H9 (cell line): ENCODE measurements around the gene USF3. TPM values are rescaled to one million over a fixed set of nuclear protein-coding genes. Genes with fewer than 3 reads are reported as not detected.
A peak's percentile ranks its signal among the peaks of the same experiment; 100 is the strongest.

ENCODE experiments used
- DNase-seq: peaks from one replicate; pipeline ENCODE4 v3.0.0-alpha.2; 2017
- H2AFZ ChIP-seq: one replicate; pipeline ENCODE4 v1.6.1; 2013; ENCODE audit warnings: mild to moderate bottlenecking, low read length, control low read depth, moderate library complexity
- H2AK5ac ChIP-seq: 2 replicates; pipeline ENCODE4 v1.6.1; 2013; ENCODE audit warnings: low read length, control low read depth, mixed read lengths; ENCODE audit not compliant: insufficient read length
- H2BK120ac ChIP-seq: one replicate; pipeline ENCODE4 v1.6.1; 2013; ENCODE audit warnings: low read depth, mild to moderate bottlenecking, low read length, control low read depth, inconsistent platforms; ENCODE audit not compliant: poor library complexity, severe bottlenecking
- H2BK12ac ChIP-seq: 2 replicates; pipeline ENCODE4 v1.6.1; 2013; ENCODE audit warnings: low read length, control low read depth, mixed read lengths, low read depth; ENCODE audit not compliant: insufficient read length
- H2BK15ac ChIP-seq: 2 replicates; pipeline ENCODE4 v1.6.1; 2013; ENCODE audit warnings: low read depth, low read length, control low read depth
- H2BK20ac ChIP-seq: one replicate; pipeline ENCODE4 v1.6.1; 2013; ENCODE audit warnings: low read depth, mild to moderate bottlenecking, low read length, control low read depth, inconsistent platforms; ENCODE audit not compliant: poor library complexity, severe bottlenecking
- H2BK5ac ChIP-seq: 2 replicates; pipeline ENCODE4 v1.6.1; 2013; ENCODE audit warnings: low read length, control low read depth, mixed read lengths; ENCODE audit not compliant: insufficient read length
- H3K14ac ChIP-seq: 2 replicates; pipeline ENCODE4 v1.6.1; 2013; ENCODE audit warnings: low read length, control low read depth; ENCODE audit not compliant: insufficient read depth
- H3K18ac ChIP-seq: 2 replicates; pipeline ENCODE4 v1.6.1; 2013; ENCODE audit warnings: low read depth, mild to moderate bottlenecking, mixed read lengths, low read length, control low read depth; ENCODE audit not compliant: insufficient read length
- H3K23ac ChIP-seq: 2 replicates; pipeline ENCODE4 v1.6.1; 2013; ENCODE audit warnings: low read length, control low read depth, mixed read lengths, low read depth; ENCODE audit not compliant: insufficient read length
- H3K23me2 ChIP-seq: 2 replicates; pipeline ENCODE4 v1.6.1; 2013; ENCODE audit warnings: low read depth, mild to moderate bottlenecking, mixed read lengths, low read length, control low read depth; ENCODE audit not compliant: insufficient read length, poor library complexity, severe bottlenecking
- H3K27ac ChIP-seq: 2 replicates; pipeline ENCODE4 v1.5.1; 2013; ENCODE audit warnings: low read length, control low read depth, mixed read lengths, low read depth; ENCODE audit not compliant: insufficient read length
- H3K27me3 ChIP-seq: 2 replicates; pipeline ENCODE4 v1.6.1; 2013; ENCODE audit warnings: low read length, control low read depth, inconsistent platforms; ENCODE audit not compliant: insufficient read depth
- H3K4ac ChIP-seq: 2 replicates; pipeline ENCODE4 v1.6.1; 2013; ENCODE audit warnings: low read depth, mild to moderate bottlenecking, control low read depth, inconsistent platforms, low read length, moderate library complexity
- H3K4me1 ChIP-seq: 2 replicates; pipeline ENCODE4 v1.6.1; 2013; ENCODE audit warnings: low read length, control low read depth, inconsistent platforms; ENCODE audit not compliant: insufficient read depth
- H3K4me2 ChIP-seq: 2 replicates; pipeline ENCODE4 v1.6.1; 2013; ENCODE audit warnings: low read length, control low read depth, mixed read lengths; ENCODE audit not compliant: insufficient read length, insufficient read depth
- H3K56ac ChIP-seq: 2 replicates; pipeline ENCODE4 v1.6.1; 2013; ENCODE audit warnings: low read depth, mild to moderate bottlenecking, mixed read lengths, low read length, control low read depth; ENCODE audit not compliant: insufficient read length
- H3K79me1 ChIP-seq: 2 replicates; pipeline ENCODE4 v1.6.1; 2013; ENCODE audit warnings: low read depth, mild to moderate bottlenecking, moderate library complexity, low read length, control low read depth, inconsistent platforms; ENCODE audit not compliant: insufficient read depth, poor library complexity, severe bottlenecking
- H3K79me2 ChIP-seq: 2 replicates; pipeline ENCODE4 v1.6.1; 2013; ENCODE audit warnings: low read length, control low read depth, inconsistent platforms; ENCODE audit not compliant: insufficient read depth
- H3K9ac ChIP-seq: 2 replicates; pipeline ENCODE4 v1.6.1; 2013; ENCODE audit warnings: low read length, control low read depth, mixed read lengths; ENCODE audit not compliant: insufficient read length; ENCODE audit errors: extremely low read depth
- H3K9me3 ChIP-seq: one replicate; pipeline ENCODE4 v1.6.1; 2013; ENCODE audit warnings: low read depth, low read length, inconsistent platforms; ENCODE audit not compliant: control insufficient read depth
- H3T11ph ChIP-seq: one replicate; pipeline ENCODE4 v1.6.1; 2013; ENCODE audit warnings: mild to moderate bottlenecking, low read length, control low read depth, inconsistent platforms
- H4K20me1 ChIP-seq: one replicate; pipeline ENCODE4 v1.6.1; 2013; ENCODE audit not compliant: control insufficient read depth, insufficient read length, insufficient read depth
- H4K5ac ChIP-seq: 2 replicates; pipeline ENCODE4 v1.6.1; 2013; ENCODE audit warnings: low read depth, mild to moderate bottlenecking, mixed read lengths, low read length, control low read depth; ENCODE audit not compliant: insufficient read length
- H4K8ac ChIP-seq: replicated peaks from 2 replicates; pipeline ENCODE4 v1.6.1; 2013; ENCODE audit warnings: low read length, control low read depth, mixed read lengths, low read depth; ENCODE audit not compliant: insufficient read length
- H4K91ac ChIP-seq: 2 replicates; pipeline ENCODE4 v1.6.1; 2013; ENCODE audit warnings: low read depth, mild to moderate bottlenecking, moderate library complexity, mixed read lengths, low read length, control low read depth; ENCODE audit not compliant: insufficient read length
- H3K27ac Mint-ChIP-seq, 3 experiments: 2 replicates in 2 of 3; 3 replicates in 1 of 3; pipeline ENCODE4 v1.8.0; 2020 to 2021; ENCODE audit warnings: mixed read lengths in 3 of 3, mild to moderate bottlenecking in 1 of 3, moderate library complexity in 1 of 3
- H3K27me3 Mint-ChIP-seq: 2 replicates; pipeline ENCODE4 v1.8.0; 2021; ENCODE audit warnings: low read depth, mild to moderate bottlenecking, moderate library complexity, mixed read lengths
- H3K36me3 Mint-ChIP-seq, 3 experiments: 2 replicates in 2 of 3; 3 replicates in 1 of 3; pipeline ENCODE4 v1.8.0; 2020 to 2021; ENCODE audit warnings: low read depth in 3 of 3, mixed read lengths in 3 of 3; ENCODE audit not compliant: insufficient read depth in 1 of 3
- H3K4me1 Mint-ChIP-seq, 2 experiments: 2 replicates each; pipeline ENCODE4 v1.8.0; 2020; ENCODE audit warnings: mixed read lengths in 2 of 2
- H3K4me3 Mint-ChIP-seq, 2 experiments: 2 replicates in 1 of 2; 3 replicates in 1 of 2; pipeline ENCODE4 v1.8.0; 2020 to 2021; ENCODE audit warnings: mild to moderate bottlenecking in 2 of 2, mixed read lengths in 2 of 2, moderate library complexity in 1 of 2
- H3K9me3 Mint-ChIP-seq, 2 experiments: 2 replicates in 1 of 2; 3 replicates in 1 of 2; pipeline ENCODE4 v1.8.0; 2020; ENCODE audit warnings: mild to moderate bottlenecking in 2 of 2, mixed read lengths in 2 of 2, moderate library complexity in 1 of 2
- WGBS: extraction: QIAGEN DNeasy Blood & Tissue Kit; methylation state at CpG from one replicate; pipeline ENCODE4 v1.1.7; 2013; ENCODE audit warnings: missing lambda C conversion rate, low lambda C conversion rate, mixed read lengths; ENCODE audit not compliant: insufficient read length; ENCODE audit errors: extremely low coverage; 5-methylcytosine and 5-hydroxymethylcytosine counted together
- total RNA-seq: library from RNA; stranded (reverse); gene quantifications from 2 replicates; pipeline ENCODE4 v1.2.1, GENCODE V29; 2021
- TF ChIP-seq, protein P1 (sequence below): fragments of 200-600 bp; sonication (generic); conservative IDR thresholded peaks from 3 replicates; pipeline ENCODE4 v1.8.0; 2021; ENCODE audit warnings: antibody characterized with exemption, mild to moderate bottlenecking

USF3 gene
- total RNA-seq, 1 experiment from 2014 or later: 13.8 TPM

DNA sequence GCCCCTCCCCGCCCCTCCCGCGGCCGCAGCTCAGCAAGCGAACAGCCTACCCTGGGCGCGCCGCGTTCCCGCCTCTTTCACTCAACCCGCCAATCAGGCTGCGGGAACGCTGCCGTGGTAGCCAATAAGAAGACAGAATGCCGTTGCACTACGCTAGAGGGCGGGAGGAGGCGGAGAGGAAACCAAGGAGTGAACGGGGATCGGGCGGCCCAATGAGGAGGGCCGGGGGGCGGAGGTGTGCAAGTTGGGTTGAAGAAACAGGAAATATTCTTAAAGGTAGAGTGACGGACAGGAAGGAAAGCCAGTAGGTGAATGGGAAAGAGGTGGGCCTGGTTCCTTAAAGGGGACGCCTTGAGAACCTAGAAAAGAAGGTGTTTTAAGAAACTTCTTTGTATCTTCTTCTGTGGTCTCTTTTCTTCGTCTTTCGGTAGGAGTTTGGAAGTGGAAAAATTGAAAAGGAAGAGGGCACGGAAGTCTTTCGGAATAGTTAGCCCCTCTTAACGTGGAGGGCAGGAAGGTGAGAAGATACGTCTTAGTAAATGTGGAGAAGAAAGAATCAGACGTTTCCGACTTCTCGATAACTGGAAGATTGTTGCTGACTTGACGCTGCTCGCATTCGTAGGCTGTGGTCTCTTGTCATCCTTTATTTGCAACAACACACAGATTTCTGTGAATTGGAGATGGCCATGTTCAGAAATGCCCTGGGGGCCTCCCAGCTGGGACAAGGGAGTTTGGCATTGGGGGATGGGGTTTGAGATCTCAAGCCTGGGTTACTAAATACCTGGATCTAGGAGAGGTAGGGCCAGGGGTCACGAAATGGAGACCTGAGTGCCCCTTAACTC, 437 bp upstream of the USF3 start:
- H3K4me1 Mint-ChIP-seq: peaks cover 12% of the 10 kb centered on the region in 2 experiments
- peaks cover 0 to 1% (median 0%) of the 10 kb centered on the region in 3 experiments; a peak in 2 of 7 replicates for H3K36me3 Mint-ChIP-seq
- Histone ChIP-seq H3K4ac (no peak overlapping the region), H2BK5ac (no peak overlapping the region), H3K18ac (no peak overlapping the region), H2AK5ac (no peak overlapping the region), H3K79me1 (no peaks in the 10 kb centered on the region), H2BK15ac (no peak overlapping the region), H3K56ac (no peak overlapping the region), H4K20me1 (no peaks in the 10 kb centered on the region), H2BK20ac (no peak overlapping the region), H2AFZ (peak overlapping the region; percentile 95), H3T11ph (no peak overlapping the region), H4K91ac (no peak overlapping the region), H3K79me2 (no peaks in the 10 kb centered on the region; the same call in 1 of the 2 replicates), H2BK12ac (no peak overlapping the region), H3K9me3 (no peaks in the 10 kb centered on the region), H3K9ac (peak overlapping the region; percentile 81), H3K4me2 (peak overlapping the region; percentile 83), H3K27me3 (no peaks in the 10 kb centered on the region), H3K23ac (no peak overlapping the region), H4K5ac (no peak overlapping the region), H3K23me2 (peaks cover 6% of the 10 kb centered on the region), H3K27ac (no peak overlapping the region), H3K4me1 (no peaks in the 10 kb centered on the region), H3K14ac (no peak overlapping the region), H4K8ac (no peak overlapping the region), H2BK120ac (no peak overlapping the region)
- H3K4me3 Mint-ChIP-seq: no peak overlapping the region
- no CpG with 5 or more reads among the region's 38 CpGs for WGBS
- peak; percentile 100 for DNase-seq
- H3K27me3 Mint-ChIP-seq: no peaks in the 10 kb centered on the region
- TF ChIP-seq, protein P1, sequence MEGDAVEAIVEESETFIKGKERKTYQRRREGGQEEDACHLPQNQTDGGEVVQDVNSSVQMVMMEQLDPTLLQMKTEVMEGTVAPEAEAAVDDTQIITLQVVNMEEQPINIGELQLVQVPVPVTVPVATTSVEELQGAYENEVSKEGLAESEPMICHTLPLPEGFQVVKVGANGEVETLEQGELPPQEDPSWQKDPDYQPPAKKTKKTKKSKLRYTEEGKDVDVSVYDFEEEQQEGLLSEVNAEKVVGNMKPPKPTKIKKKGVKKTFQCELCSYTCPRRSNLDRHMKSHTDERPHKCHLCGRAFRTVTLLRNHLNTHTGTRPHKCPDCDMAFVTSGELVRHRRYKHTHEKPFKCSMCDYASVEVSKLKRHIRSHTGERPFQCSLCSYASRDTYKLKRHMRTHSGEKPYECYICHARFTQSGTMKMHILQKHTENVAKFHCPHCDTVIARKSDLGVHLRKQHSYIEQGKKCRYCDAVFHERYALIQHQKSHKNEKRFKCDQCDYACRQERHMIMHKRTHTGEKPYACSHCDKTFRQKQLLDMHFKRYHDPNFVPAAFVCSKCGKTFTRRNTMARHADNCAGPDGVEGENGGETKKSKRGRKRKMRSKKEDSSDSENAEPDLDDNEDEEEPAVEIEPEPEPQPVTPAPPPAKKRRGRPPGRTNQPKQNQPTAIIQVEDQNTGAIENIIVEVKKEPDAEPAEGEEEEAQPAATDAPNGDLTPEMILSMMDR: peak; percentile 26; the same call in 1 of the 3 replicates
- H3K9me3 Mint-ChIP-seq: no peaks in the 10 kb centered on the region
- H3K27ac Mint-ChIP-seq: no peak overlapping the region
